ENCODE data around the gene TMPRSS6.

DNA sequence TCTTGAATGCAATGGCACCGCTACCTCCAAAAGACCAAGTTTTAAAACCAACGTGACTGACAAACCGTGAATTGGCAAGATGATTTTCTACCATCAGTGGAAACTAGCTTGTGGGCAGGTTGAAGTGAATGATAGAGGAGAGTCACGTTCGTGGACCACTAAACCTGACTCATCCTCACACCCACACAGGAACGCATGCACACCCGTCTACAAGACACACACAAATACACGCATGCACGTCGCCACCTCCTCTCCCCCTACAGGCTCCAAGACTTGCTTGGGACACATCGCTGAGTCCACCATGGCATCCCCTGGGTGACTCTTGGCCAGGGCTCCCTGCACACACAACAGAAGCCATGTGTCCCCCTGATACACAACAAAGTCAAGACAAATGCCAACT lies 14.4 kb downstream of the TMPRSS6 start:
- TF ChIP-seq POLR2AphosphoS5 (IDR thresholded peaks at IDR 0.05) = no peak
- no peak for TF ChIP-seq POLR2A (IDR thresholded peaks at IDR 0.05)
- TF ChIP-seq EP300 (IDR thresholded peaks at IDR 0.05) = no peak
